Smooth muscle cell of the brain vasculature (primary cell): ENCODE results near the gene OR52E8.

ENCODE experiments used
- DNase-seq: peaks from one replicate; pipeline ENCODE4 v3.0.0-alpha.2; 2012; ENCODE audit warnings: low read depth, low spot score

The OR52E8 gene

DNA sequence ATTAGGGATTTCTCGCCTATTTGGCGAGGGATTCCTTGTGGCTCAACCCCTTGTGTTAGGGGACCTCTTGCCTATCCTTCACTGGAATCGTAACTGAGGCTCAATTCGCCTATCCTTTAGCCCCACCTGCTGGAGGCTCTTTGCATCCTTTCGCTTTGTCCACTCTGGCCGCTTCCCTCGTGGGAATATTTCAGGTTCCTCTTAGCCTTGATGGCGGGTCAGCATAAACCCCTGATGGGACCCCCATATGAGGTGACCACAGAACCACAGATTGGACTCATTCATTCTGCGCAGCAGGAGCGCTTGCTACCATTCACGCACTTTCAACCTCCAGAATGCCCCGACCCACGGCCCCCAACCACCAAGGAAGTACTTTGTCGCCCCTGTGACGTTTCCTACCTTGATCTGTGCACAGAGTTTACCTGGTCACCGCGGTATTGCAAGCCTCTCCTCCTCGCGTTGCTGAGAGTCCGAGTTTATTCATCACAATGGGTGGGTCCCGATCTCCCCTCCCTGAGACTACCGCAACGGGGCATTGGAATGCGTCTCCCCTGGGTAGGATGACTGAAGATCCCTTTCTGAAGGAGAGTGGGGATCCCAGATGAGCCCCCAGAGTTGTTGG lies 48.9 kb downstream of the OR52E8 start, which contains the start of gene OR52N2:
OR52N2 (plus strand) TSS at position 425 of the 622 bp plus-strand sequence. CDS start 11,412 bp downstream, outside the sequence.
- DNase-seq: peak; percentile 21

DNA sequence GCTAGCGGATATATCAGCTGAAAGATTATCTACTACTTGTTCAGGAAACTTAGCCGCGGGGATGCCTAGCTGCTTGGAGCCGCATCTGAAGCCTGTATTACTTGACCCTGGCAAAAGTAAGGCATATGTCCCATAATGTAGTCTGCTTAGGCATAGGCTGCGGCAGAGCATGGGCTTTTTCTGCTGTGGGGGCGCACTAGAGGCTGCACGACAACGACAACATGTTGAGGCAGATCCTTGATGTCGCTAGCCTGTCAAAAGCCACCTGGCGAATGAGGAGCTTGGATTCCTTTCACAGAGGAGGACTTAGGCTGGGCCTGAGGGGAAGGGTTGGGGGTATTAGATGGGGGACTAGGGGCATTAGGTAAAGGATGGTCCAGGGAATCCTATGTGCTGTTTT lies 49.9 kb downstream of the OR52E8 start:
- DNase-seq: no peak
